Prostate gland (tissue), 2 donors: ENCODE results near the gene HDHD3.

Experiments used
- CTCF ChIP-seq, 4 experiments: fragments of 200-600 bp in 2 of 4; fragments of 450-650 bp in 2 of 4; sonication (generic) in 2 of 4; IDR thresholded peaks; 1 replicate in 3 of 4; 2 replicates in 1 of 4; pipeline ENCODE4 v1.5.1; 2016 to 2019; ENCODE audit warnings: antibody characterized with exemption in 4 of 4, mild to moderate bottlenecking in 2 of 4, moderate library complexity in 2 of 4
- POLR2A ChIP-seq: fragments of 450-650 bp; IDR thresholded peaks from one replicate; pipeline ENCODE4 v1.6.1; 2016; ENCODE audit warnings: antibody characterized with exemption, mild to moderate bottlenecking
- POLR2AphosphoS5 ChIP-seq: sonication (generic); formaldehyde crosslinking; IDR thresholded peaks from one replicate; pipeline ENCODE4 v1.6.1; 2017; ENCODE audit warnings: antibody characterized with exemption

- TF ChIP-seq CTCF (IDR thresholded peaks at IDR 0.05) = no peak
- TF ChIP-seq POLR2AphosphoS5 = no peak
- no peak for TF ChIP-seq POLR2A
Measured at GRCh38 chr9:113395000-113395861, 18.4 kb upstream of the HDHD3 start.
